Transverse colon (tissue), 4 donors: ENCODE measurements around the gene APBB2. TPM values are rescaled to one million over a fixed set of nuclear protein-coding genes. Genes with fewer than 3 reads are reported as not detected.
A peak's percentile ranks its signal among the peaks of the same experiment; 100 is the strongest.

Experiments used
- DNase-seq: peaks from one replicate; pipeline ENCODE4 v3.0.0-alpha.2; 2019
- H3K27ac ChIP-seq, 4 donors: fragments of 200-600 bp; sonication (generic); 2 replicates each; pipeline ENCODE4 v1.5.1; 2016 to 2018; ENCODE audit warnings: inconsistent platforms in 4 of 4
- H3K27me3 ChIP-seq: fragments of 200-600 bp; sonication (generic); 2 replicates; pipeline ENCODE4 v1.5.1; 2017; ENCODE audit warnings: inconsistent platforms
- H3K36me3 ChIP-seq, 4 donors: fragments of 200-600 bp; sonication (generic); 2 replicates each; pipeline ENCODE4 v1.5.1; 2017 to 2019; ENCODE audit warnings: inconsistent platforms in 4 of 4
- H3K4me1 ChIP-seq, 4 donors: fragments of 200-600 bp; sonication (generic); 2 replicates each; pipeline ENCODE4 v1.5.1; 2017 to 2020; ENCODE audit warnings: inconsistent platforms in 4 of 4
- H3K4me3 ChIP-seq, 4 donors: fragments of 200-600 bp; sonication (generic); 1 replicate in 1 of 4; 2 replicates in 3 of 4; pipeline versions ENCODE4 v1.5.1 to v1.6.1; 2017 to 2019; ENCODE audit warnings: inconsistent platforms in 4 of 4
- H3K9me3 ChIP-seq, 2 donors: fragments of 200-600 bp; sonication (generic); 2 replicates each; pipeline ENCODE4 v1.5.1; 2017 to 2019; ENCODE audit warnings: inconsistent platforms in 2 of 2
- CTCF ChIP-seq, 5 experiments: fragments of 200-600 bp in 3 of 5; fragments of 450-650 bp in 2 of 5; sonication (generic) in 3 of 5; IDR thresholded peaks; 1 replicate in 2 of 5; 2 replicates in 3 of 5; pipeline ENCODE4 v1.5.1; 2016 to 2017; ENCODE audit warnings: antibody characterized with exemption in 5 of 5, inconsistent platforms in 3 of 5, mild to moderate bottlenecking in 2 of 5, moderate library complexity in 1 of 5
- EP300 ChIP-seq: sonication (generic); formaldehyde crosslinking; IDR thresholded peaks from one replicate; pipeline ENCODE4 v1.6.1; 2017; ENCODE audit warnings: antibody characterized with exemption, low read depth
- POLR2A ChIP-seq: fragments of 450-650 bp; IDR thresholded peaks from one replicate; pipeline ENCODE4 v1.6.1; 2016; ENCODE audit warnings: antibody characterized with exemption, mild to moderate bottlenecking, moderate library complexity
- POLR2AphosphoS5 ChIP-seq, 3 donors: sonication (generic); formaldehyde crosslinking; IDR thresholded peaks; one replicate each; pipeline ENCODE4 v1.6.1; 2016; ENCODE audit warnings: antibody characterized with exemption in 3 of 3
- WGBS, 2 donors: methylation state at CpG; one replicate each; pipeline ENCODE4 v1.1.5; 2018; ENCODE audit warnings: low coverage in 1 of 2; 5-methylcytosine and 5-hydroxymethylcytosine counted together
- in situ Hi-C, 4 donors: fragments of 200-750 bp; cut with MboI; loops; one replicate each; pipeline versions ENCODE4 v1.15.0 to v1.15.1; 2017; ENCODE audit warnings: low sequenced_read_pairs in 3 of 4, low pct_ligation_motif_present in 1 of 4, low pct_unique_long_range_greater_than_20kb in 1 of 4
- intact Hi-C: fragments of 100-400 bp; cut with DNase I; formaldehyde crosslinking; loops from one replicate; pipeline ENCODE4 v1.15.1; 2023; ENCODE audit warnings: low total_unique reads
- total RNA-seq, 4 donors: library from RNA; depleted of rRNA; stranded (reverse); fragments of >200 nt; gene quantifications; one replicate each; pipeline ENCODE4 v1.1.0, GENCODE V29; 2016

Gene APBB2
- total RNA-seq, 4 donors from 2014 or later: 37.1 to 138 (median 90.1) TPM

- no peak overlapping the region for H3K4me3 ChIP-seq
- DNase-seq: no peak
- no peaks in the 10 kb centered on the region for H3K9me3 ChIP-seq
- no peak overlapping the region for H3K27ac ChIP-seq
- no peak for TF ChIP-seq POLR2AphosphoS5 (IDR thresholded peaks at IDR 0.05)
- TF ChIP-seq POLR2A: no peak
- TF ChIP-seq CTCF (IDR thresholded peaks at IDR 0.05): no peak
- TF ChIP-seq EP300: no peak
- in situ Hi-C loops (no loop called here), intact Hi-C loops (no loop called here)
- WGBS, 2 donors: 90% methylated on average over 4 of the region's 4 CpGs
- H3K27me3 ChIP-seq: no peaks in the 10 kb centered on the region
- no peaks in the 10 kb centered on the region for H3K36me3 ChIP-seq
- H3K4me1 ChIP-seq: no peaks in the 10 kb centered on the region
Measured at GRCh38 chr4:41006141-41006540, 208.2 kb downstream of the APBB2 start.

- intact Hi-C loops (no loop called here), in situ Hi-C loops (no loop called here)
- H3K36me3 ChIP-seq: no peaks in the 10 kb centered on the region
- H3K27me3 ChIP-seq: no peaks in the 10 kb centered on the region
- H3K4me3 ChIP-seq: no peak overlapping the region
- H3K27ac ChIP-seq: no peak overlapping the region
- H3K4me1 ChIP-seq: no peaks in the 10 kb centered on the region
- no peak for DNase-seq
- TF ChIP-seq EP300 (no peak), POLR2A (no peak), POLR2AphosphoS5 (IDR thresholded peaks at IDR 0.05) (no peak), CTCF (IDR thresholded peaks at IDR 0.05) (no peak)
- H3K9me3 ChIP-seq: no peaks in the 10 kb centered on the region
- 73 to 84% methylated on average over 2 of the region's 2 CpGs for WGBS, 2 donors
Measured at GRCh38 chr4:41002309-41002708, 212.0 kb downstream of the APBB2 start.

- in situ Hi-C loops: no loop called here
Measured at GRCh38 chr4:41000356-41000755, 214.0 kb downstream of the APBB2 start.

GRCh38 chr4:40998675-40999358, 215.5 kb downstream of the APBB2 start:
- H3K4me1 ChIP-seq: no peaks in the 10 kb centered on the region
- no peak overlapping the region for H3K4me3 ChIP-seq
- in situ Hi-C loops: loop anchor here in 1 of 4 donors (25.0 kb wide), 1 partner anchor 213 kb away; the partner anchor contains the start of gene APBB2
- H3K27ac ChIP-seq: no peak overlapping the region
- intact Hi-C loops: no loop called here
- no peaks in the 10 kb centered on the region for H3K27me3 ChIP-seq
- no peaks in the 10 kb centered on the region for H3K9me3 ChIP-seq
- peak; percentile 44 for DNase-seq
- WGBS, 2 donors: 63 to 80% methylated on average over 5 to 10 of the region's 10 CpGs
- TF ChIP-seq CTCF (IDR thresholded peaks at IDR 0.05) (no peak), EP300 (no peak), POLR2A (no peak), POLR2AphosphoS5 (IDR thresholded peaks at IDR 0.05) (no peak)
- H3K36me3 ChIP-seq: no peaks in the 10 kb centered on the region

More at GRCh38 chr4:41000356-41000755, 214.0 kb downstream of the APBB2 start:
- 74 to 86% methylated on average over 1 of the region's 1 CpG for WGBS, 2 donors
- Histone ChIP-seq H3K4me1 (no peaks in the 10 kb centered on the region), H3K4me3 (no peak overlapping the region), H3K27me3 (no peaks in the 10 kb centered on the region), H3K9me3 (no peaks in the 10 kb centered on the region), H3K27ac (no peak overlapping the region), H3K36me3 (no peaks in the 10 kb centered on the region)
- DNase-seq: no peak
- intact Hi-C loops: no loop called here
- no peak for TF ChIP-seq POLR2A
- TF ChIP-seq POLR2AphosphoS5 (IDR thresholded peaks at IDR 0.05): no peak
- no peak for TF ChIP-seq CTCF (IDR thresholded peaks at IDR 0.05)
- no peak for TF ChIP-seq EP300
